ENCODE measurements around the gene CLTRN. TPM values are rescaled to one million over a fixed set of nuclear protein-coding genes. Genes with fewer than 3 reads are reported as not detected.
A peak's percentile ranks its signal among the peaks of the same experiment; 100 is the strongest.

CLTRN gene
- total RNA-seq, 2 donors from 2014 or later = 1.3 to 1.6 TPM

- H3K36me3 ChIP-seq (replicated peaks in 1 of 2; ENCODE audit: insufficient read depth in 1 of 2, low read depth in 2 of 2) = no peaks in the 10 kb centered on the region
- intact Hi-C loops (cut with DNase I) = no loop called here
These were observed 30.4 kb upstream of the CLTRN start for GRCh38 chrX:15694941-15695451.

GRCh38 chrX:15686818-15687685, 22.4 kb upstream of the CLTRN start:
- Histone ChIP-seq H3K4me1 (no peaks in the 10 kb centered on the region), H3K27ac (no peak overlapping the region), H3K36me3 (replicated peaks in 1 of 2; ENCODE audit: insufficient read depth in 1 of 2, low read depth in 2 of 2) (no peaks in the 10 kb centered on the region), H3K4me3 (no peak overlapping the region), H3K27me3 (no peaks in the 10 kb centered on the region), H3K9me3 (no peaks in the 10 kb centered on the region)
- DNase-seq = peak; percentile 55 to 74 (median 70)
- ATAC-seq = peak; percentile 68
- 21 to 32% methylated on average over 5 to 6 of the region's 6 CpGs for WGBS, 2 donors
- TF ChIP-seq, protein P1, sequence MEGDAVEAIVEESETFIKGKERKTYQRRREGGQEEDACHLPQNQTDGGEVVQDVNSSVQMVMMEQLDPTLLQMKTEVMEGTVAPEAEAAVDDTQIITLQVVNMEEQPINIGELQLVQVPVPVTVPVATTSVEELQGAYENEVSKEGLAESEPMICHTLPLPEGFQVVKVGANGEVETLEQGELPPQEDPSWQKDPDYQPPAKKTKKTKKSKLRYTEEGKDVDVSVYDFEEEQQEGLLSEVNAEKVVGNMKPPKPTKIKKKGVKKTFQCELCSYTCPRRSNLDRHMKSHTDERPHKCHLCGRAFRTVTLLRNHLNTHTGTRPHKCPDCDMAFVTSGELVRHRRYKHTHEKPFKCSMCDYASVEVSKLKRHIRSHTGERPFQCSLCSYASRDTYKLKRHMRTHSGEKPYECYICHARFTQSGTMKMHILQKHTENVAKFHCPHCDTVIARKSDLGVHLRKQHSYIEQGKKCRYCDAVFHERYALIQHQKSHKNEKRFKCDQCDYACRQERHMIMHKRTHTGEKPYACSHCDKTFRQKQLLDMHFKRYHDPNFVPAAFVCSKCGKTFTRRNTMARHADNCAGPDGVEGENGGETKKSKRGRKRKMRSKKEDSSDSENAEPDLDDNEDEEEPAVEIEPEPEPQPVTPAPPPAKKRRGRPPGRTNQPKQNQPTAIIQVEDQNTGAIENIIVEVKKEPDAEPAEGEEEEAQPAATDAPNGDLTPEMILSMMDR (IDR thresholded peaks at IDR 0.05) = peak; percentile 31 to 82 (median 61)
- no peak for TF ChIP-seq POLR2A (IDR thresholded peaks at IDR 0.05)
- intact Hi-C loops (cut with DNase I) = no loop called here

More at GRCh38 chrX:15694941-15695451, 30.4 kb upstream of the CLTRN start:
- peak in 3 of 4 donors; percentile 8 to 49 (median 39) for DNase-seq
- H3K4me1 ChIP-seq = peaks cover 12% of the 10 kb centered on the region
- peak overlapping the region in 2 of 4 donors; percentile 6 to 11 for H3K27ac ChIP-seq
- H3K4me3 ChIP-seq = no peak overlapping the region
- H3K9me3 ChIP-seq = no peaks in the 10 kb centered on the region
- TF ChIP-seq POLR2A (IDR thresholded peaks at IDR 0.05) = no peak
- TF ChIP-seq, protein P1 (IDR thresholded peaks at IDR 0.05) = no peak
- no peaks in the 10 kb centered on the region for H3K27me3 ChIP-seq
- peak; percentile 35 for ATAC-seq
- 36 to 41% methylated on average over 5 to 6 of the region's 6 CpGs for WGBS, 2 donors

DNA sequence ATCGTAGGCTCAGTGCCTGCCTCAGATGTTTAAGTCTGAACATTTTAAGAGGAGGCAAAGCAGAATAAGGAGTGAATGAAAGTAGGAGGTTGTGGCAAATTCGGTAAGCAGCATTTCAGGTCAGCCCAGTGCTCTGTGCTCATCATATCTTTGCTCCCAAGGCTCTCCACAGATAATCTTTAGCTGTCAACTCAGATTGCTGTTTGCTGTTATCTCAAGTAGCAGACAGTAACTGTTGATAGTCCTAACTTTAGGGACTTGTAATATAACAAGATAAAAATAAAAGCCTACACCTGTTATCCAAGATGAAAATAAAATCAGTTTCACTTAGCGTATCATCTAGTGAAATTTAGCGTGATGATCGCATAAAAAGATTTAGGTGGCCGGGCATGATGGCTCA, 18.6 kb upstream of the CLTRN start:
- H3K9me3 ChIP-seq = no peaks in the 10 kb centered on the region
- 78 to 83% methylated on average over 6 of the region's 6 CpGs for WGBS, 2 donors
- no peak for ATAC-seq
- intact Hi-C loops (cut with DNase I) = no loop called here
- H3K27me3 ChIP-seq = no peaks in the 10 kb centered on the region
- H3K27ac ChIP-seq = no peak overlapping the region
- TF ChIP-seq POLR2A (IDR thresholded peaks at IDR 0.05) = no peak
- TF ChIP-seq, protein P1 (IDR thresholded peaks at IDR 0.05) = no peak
- H3K4me1 ChIP-seq = no peaks in the 10 kb centered on the region
- no peak overlapping the region for H3K4me3 ChIP-seq
- DNase-seq = no peak
- H3K36me3 ChIP-seq (replicated peaks in 1 of 2; ENCODE audit: insufficient read depth in 1 of 2, low read depth in 2 of 2) = no peaks in the 10 kb centered on the region

GRCh38 chrX:15681433-15681832, 16.8 kb upstream of the CLTRN start:
- Histone ChIP-seq H3K27me3 (no peaks in the 10 kb centered on the region), H3K9me3 (no peaks in the 10 kb centered on the region), H3K4me3 (no peak overlapping the region), H3K36me3 (replicated peaks in 1 of 2; ENCODE audit: insufficient read depth in 1 of 2, low read depth in 2 of 2) (no peaks in the 10 kb centered on the region), H3K27ac (no peak overlapping the region), H3K4me1 (peaks cover 3% of the 10 kb centered on the region)
- 64 to 66% methylated on average over 3 of the region's 3 CpGs for WGBS, 2 donors
- intact Hi-C loops (cut with DNase I) = no loop called here
- ATAC-seq = no peak
- DNase-seq = no peak
- TF ChIP-seq, protein P1 (IDR thresholded peaks at IDR 0.05) = no peak
- TF ChIP-seq POLR2A (IDR thresholded peaks at IDR 0.05) = no peak

All from body of pancreas (tissue), 4 donors.